GM23248 (cell line): ENCODE data around the gene CXCR1.

Source experiments
- EZH2 ChIP-seq: fragments of 200-600 bp; sonication (generic); IDR thresholded peaks from 2 replicates; pipeline ENCODE4 v1.6.1; 2018; ENCODE audit warnings: antibody characterized with exemption, mild to moderate bottlenecking; ENCODE audit not compliant: insufficient read depth, poor library complexity, severe bottlenecking
- EZH2phosphoT487 ChIP-seq: fragments of 200-600 bp; sonication (generic); IDR thresholded peaks from 2 replicates; pipeline ENCODE4 v1.6.1; 2018; ENCODE audit warnings: antibody characterized with exemption, moderate library complexity, mild to moderate bottlenecking, low read depth; ENCODE audit not compliant: insufficient read depth

DNA sequence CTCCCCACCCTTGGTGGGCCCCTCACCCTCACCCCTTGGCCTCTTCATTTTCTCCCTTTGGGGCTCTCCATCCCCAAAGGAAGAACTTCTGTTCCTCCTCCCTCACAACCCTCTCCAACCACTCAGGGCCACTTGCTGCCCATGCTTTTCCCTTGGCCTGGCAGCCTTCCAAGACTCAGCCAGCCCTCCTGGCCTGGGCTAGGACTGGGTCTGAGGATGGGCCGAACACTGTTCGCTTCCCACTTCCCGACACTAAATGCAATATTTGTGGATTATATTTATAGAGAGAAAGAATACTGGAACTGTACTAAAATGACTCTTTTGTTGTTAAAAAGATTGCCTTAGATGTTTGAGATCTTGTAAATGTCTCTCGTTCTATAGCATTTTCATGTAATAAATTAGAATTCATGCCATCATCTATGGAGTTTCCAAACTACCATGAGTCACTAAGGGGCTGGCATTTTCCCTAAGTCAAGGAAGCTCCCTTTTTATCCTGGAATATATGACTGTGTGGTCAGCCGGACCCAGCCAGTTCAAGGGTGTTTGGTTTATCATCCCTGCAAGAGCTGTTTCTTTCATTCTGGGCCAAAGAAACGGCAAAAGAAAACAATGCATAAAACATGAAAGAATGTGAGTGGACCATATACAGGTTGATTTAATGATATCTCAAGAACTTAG lies 37.2 kb downstream of the CXCR1 start:
- no peak for TF ChIP-seq EZH2
- TF ChIP-seq EZH2phosphoT487, result no peak
